ENCODE results near the gene ABHD8.
"Not testable (repeated sequence)": the region's sequence is repeated elsewhere in the genome, so short reads cannot be mapped to it uniquely, and the experiment has no call there.

Gene ABHD8

GRCh38 chr19:17294051-17294891 lies 9.0 kb downstream of the ABHD8 start:
- peak in 1 of 2 donors; percentile 18 for DNase-seq

DNA sequence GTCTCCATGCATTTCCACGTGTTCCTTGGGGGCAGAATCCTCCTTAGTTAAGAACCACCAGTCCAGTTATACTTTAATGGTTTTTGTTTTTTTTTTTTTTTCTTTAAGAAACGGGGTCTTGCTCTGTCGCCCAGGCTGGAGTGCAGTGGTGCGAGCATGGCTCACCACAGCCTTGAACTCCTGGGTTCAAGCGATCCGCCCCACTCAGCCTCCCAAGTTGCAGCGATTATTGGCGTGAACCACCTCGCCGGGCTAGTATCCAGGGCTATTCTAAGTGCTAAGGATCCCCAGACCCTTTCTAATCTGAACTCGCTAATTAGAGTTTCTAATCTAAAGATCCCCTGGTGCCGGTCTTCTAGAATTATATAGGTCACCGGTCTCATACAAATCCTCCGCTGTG lies 9.6 kb downstream of the ABHD8 start:
- no peak for DNase-seq

DNA sequence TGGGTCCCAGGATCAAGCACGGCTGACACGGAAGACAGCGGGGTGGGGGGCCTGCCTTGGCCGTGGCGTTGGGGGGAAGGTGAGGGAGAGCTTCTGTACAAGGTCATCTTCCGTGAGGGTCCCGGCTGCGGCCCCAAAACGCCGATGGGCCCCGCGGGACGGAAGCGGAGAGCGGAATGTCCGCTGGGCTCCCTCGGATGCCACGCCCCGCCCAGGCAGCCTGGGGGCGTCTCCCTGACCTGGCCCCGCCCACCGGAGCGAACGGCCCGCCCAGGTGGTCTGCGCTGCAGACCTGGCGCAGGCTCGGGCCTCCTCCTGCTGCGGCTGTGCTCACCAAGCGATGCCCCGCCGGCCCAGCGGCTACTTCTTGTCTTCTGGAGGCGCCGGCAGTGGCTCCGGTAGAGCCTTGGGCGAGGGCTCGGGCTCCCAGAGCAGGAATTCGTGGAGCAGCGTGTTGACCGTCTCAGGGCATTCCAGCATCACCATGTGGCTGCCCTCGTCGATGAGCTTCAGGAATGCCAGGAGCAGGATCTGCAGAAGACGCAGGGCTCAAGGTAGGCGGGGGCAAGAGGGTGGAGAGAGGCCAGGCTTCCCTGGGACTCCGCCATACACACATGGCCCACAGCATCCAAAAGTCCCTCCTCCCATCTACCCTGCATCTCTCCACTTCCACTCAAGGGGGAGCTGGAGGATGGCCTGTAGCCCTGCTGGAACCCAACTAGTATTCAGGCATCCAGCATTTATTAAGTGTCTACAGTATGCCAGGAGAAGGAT lies 10.7 kb downstream of the ABHD8 start:
- DNase-seq, result peak; percentile 85 to 89

DNA sequence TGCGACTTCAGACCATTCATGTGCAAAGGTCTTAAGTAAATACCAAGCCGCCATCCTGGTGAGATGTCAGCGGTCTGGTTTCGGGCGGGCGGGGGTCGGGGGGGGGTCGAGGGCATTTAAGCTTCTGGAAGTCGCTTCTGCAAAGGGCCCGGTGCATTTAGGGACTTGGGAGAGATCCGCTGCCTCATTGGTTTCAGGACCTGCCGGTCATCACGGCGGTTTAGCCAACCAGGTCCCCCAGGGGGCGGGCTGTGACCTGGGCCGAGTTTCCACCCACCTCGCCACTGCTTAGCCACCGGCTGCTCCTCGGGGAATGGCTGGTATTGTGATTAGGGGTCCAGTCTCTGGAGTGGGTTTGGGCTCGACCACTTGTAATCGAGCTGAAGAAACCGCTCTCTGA lies 13.7 kb downstream of the ABHD8 start:
- peak; percentile 73 to 87 for DNase-seq

DNA sequence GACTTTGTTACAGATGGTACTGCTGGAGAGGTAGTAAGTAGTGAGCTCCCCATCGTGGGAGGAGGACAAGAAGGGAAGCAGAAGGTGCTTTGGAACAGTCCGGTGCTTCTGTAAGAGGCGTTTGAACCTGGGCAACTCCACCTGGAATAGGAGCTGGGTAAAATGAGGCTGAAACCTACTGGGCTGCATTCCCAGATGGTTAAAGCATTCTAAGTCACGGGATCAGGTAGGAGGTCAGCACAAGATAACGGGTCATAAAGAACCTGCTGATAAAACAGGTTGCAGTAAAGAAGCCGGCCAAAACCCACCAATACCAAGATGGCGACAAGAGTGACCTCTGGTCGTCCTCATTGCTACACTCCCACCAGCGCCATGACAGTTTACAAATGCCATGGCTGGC lies 16.5 kb downstream of the ABHD8 start:
- DNase-seq, result no peak

- no peak for DNase-seq
Observed at GRCh38 chr19:17286263-17286662, 17.0 kb downstream of the ABHD8 start.

DNA sequence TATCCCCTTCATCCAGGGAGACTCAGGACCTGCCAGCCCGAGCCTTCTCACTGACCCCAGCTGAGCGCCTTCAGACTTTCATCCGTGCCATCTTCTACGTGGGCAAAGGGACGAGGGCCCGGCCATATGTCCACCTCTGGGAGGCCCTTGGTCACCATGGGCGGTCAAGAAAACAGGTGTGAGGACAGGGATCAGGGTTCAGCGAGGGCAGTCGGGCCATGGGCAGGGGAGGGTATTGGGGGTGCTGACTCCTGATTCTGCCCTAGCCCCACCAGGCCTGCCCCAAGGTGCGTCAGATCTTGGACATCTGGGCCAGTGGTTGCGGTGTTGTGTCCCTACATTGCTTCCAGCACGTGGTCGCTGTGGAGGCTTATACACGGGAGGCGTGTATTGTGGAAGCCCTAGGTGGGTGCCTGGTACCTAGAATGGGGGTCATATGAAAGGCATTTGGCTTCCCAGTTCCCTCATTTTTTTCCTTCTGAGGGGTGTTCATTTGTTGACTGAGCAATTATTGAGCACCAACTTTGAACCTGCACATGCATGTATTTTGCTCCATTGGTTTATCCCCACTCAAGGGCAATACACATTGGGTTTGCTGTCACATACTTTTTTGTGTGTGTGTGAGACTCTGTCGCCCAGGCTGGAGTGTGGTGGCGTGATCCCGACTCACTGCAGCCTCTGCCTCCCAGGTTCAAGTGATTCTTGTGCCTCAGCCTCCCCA lies 17.6 kb downstream of the ABHD8 start:
- no peak for DNase-seq

DNA sequence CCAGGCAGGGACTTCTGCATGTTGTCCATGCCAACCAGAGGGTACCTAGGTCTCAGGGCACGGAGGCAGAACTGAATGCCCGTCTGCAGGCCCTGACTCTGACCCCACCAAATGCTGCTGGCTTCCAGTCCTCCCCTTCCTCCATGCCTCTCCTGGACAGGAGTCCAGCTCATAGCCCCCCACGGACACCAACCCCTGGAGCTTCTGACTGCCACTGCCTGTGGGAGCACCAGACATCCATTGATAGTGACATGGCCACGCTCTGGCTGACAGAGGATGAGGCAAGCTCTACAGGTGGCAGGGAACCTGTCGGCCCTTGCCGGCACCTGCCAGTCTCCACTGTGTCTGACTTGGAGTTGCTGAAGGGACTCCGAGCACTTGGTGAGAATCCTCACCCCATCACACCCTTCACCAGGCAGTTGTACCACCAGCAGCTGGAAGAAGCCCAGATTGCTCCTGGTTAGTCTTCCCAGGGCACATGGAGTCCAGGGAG lies 19.7 kb downstream of the ABHD8 start:
- no peak for DNase-seq

GRCh38 chr19:17282488-17283125 lies 20.6 kb downstream of the ABHD8 start:
- peak; percentile 72 to 73 for DNase-seq

- DNase-seq, result peak; percentile 70 to 80
Observed at GRCh38 chr19:17281391-17282304, 21.6 kb downstream of the ABHD8 start, which contains the start of gene ANKLE1. Gene ANKLE1 (plus strand): TSS chr19:17281901. CDS start chr19:17281921, 20 bp downstream.

- no peak for DNase-seq
Observed at GRCh38 chr19:17279436-17279835, 23.8 kb downstream of the ABHD8 start.

DNA sequence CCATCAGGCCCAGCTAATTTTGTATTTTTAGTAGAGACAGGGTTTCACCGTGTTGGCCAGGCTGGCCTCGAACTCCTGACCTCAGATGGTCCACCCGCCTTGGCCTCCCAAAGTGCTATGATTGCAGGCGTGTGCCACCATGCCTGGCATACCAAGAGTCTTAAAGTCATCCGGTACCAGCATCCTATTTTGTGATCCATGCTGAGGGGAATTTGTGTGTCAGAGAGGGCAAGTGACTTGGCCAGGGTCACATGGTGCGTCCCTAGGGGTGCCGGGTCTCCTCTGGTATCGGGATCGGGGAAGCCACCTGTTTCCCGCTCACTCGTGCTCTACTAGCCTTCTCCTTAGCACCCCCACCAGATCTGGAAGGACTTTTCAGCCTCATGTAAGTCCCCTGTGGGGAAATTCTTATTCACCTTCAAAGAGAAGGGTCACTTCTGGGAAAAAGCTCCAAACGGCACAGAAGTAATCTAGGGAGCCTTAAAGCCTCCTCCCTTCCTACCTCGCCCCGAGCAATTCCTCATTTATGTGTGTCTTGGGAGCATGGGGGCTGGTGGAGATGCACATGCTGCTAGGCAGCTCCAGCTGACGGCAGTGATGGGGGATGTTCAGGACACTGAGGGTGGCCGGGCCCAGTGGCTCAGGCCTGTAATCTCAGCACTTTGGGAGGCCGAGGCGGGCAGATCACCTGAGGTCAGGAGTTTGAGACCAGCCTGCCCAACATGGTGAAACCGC lies 27.6 kb downstream of the ABHD8 start:
- DNase-seq, result no peak

GRCh38 chr19:17274892-17275291 lies 28.3 kb downstream of the ABHD8 start:
- not testable (repeated sequence) for DNase-seq

DNA sequence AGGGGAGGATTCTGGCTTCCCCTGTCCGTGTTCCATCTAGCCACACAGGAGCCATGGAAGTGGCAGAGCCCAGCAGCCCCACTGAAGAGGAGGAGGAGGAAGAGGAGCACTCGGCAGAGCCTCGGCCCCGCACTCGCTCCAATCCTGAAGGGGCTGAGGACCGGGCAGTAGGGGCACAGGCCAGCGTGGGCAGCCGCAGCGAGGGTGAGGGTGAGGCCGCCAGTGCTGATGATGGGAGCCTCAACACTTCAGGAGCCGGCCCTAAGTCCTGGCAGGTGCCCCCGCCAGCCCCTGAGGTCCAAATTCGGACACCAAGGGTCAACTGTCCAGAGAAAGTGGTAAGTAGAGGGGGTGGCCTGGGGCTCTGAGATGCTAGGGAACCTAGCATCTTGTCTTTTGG lies 34.5 kb downstream of the ABHD8 start:
- DNase-seq, result no peak

- DNase-seq, result peak; percentile 98 to 99
Observed at GRCh38 chr19:17266975-17267788, 36.0 kb downstream of the ABHD8 start, which contains the start of gene BABAM1. Gene BABAM1 (plus strand): TSS chr19:17267443. CDS start chr19:17268807, 1,364 bp downstream.

- DNase-seq, result peak in 1 of 2 donors; percentile 6
Observed at GRCh38 chr19:17266589-17266974, 36.6 kb downstream of the ABHD8 start.

DNA sequence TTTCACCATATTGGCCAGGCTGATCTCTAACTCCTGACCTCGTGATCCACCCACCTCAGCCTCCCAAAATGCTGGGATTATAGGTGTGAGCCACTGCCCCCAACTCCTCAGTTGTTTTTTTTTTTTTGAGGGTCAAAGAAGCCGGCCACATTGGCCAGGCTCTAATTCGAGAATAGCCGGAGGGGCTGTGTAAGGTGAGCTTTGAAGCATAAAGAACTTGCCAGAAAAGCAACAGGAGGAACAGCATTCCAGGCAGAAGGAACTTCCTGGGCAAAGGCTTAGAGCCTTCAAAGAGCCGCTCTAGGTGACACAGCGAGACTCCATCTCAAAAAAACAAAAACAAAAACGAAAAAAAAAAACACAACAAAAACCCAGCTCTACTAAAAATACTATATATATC lies 37.2 kb downstream of the ABHD8 start:
- no peak for DNase-seq

DNA sequence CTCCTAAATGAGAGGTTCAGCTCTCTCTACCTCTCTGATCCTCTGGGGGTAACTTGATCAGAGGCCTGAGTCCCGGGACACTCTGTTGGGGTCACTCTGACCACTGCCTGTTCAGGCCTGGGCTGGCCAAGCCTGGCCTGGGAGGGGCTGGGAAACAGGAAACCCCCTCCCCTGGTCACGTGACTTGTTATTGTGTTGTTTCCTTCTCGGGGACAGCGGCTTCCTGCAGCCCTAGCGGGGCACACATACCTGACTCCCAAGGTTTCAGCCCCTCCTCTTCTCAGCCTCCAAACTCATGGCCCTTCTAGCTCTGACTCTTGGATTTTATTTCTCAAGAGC lies 38.6 kb downstream of the ABHD8 start, which contains the start of gene USHBP1:
USHBP1 (minus strand) TSS at position 105 of the 339 bp plus-strand sequence. CDS start 446 bp downstream, outside the sequence.
- no peak for DNase-seq
